GM12878 (cell line): ENCODE measurements around the gene CLEC4G. TPM values are rescaled to one million over a fixed set of nuclear protein-coding genes. Genes with fewer than 3 reads are reported as not detected.

Experiments
- ATAC-seq: fragments of 200-7000 bp; cut with Tn5 transposase; 3 replicates; pipeline ENCODE4 v1.9.1; 2020; ENCODE audit warnings: mild to moderate bottlenecking, moderate library complexity
- BruUV-seq: library from RNA; stranded (reverse); fragments of 400-500 nt; replicated peaks from 2 replicates; lab custom pipeline; 2021; lab: Mats Ljungman, UMichigan
- CTCF ChIA-PET: fragments of 300-600 bp; sonication (Branson Sonifier 250); formaldehyde crosslinking; extraction: SDS; loops from one replicate; lab custom pipeline; 2021; ENCODE audit warnings: inconsistent platforms; lab: Yijun Ruan, JAX
- POLR2A ChIA-PET: fragments of 350-600 bp; formaldehyde crosslinking; extraction: SDS; loops from one replicate; lab custom pipeline; 2021; ENCODE audit warnings: inconsistent platforms; lab: Charles Lee
- RAD21 ChIA-PET: fragments of 300-600 bp; sonication (Branson Sonifier 250); formaldehyde crosslinking; loops from one replicate; lab custom pipeline; 2023; ENCODE audit warnings: antibody characterized with exemption; ENCODE audit not compliant: unreplicated experiment; lab: Charles Lee
- SMC1A ChIA-PET: fragments of 300-600 bp; sonication (Branson Sonifier 250); formaldehyde crosslinking; loops from one replicate; lab custom pipeline; 2023; ENCODE audit not compliant: unreplicated experiment, uncharacterized antibody; lab: Charles Lee
- DNase-seq: peaks from one replicate; pipeline ENCODE4 v3.0.0-alpha.2; 2011; ENCODE audit warnings: low read depth, low spot score
- FAIRE-seq: peaks from 3 replicates; lab custom pipeline; 2011; peaks lifted over from hg19 to GRCh38; lab: Jason Lieb, UNC
- H2AFZ ChIP-seq: 2 replicates; pipeline ENCODE4 v1.6.0; 2011; ENCODE audit warnings: low read depth, low read length, control low read depth; ENCODE audit not compliant: control insufficient read depth
- H3K27ac ChIP-seq: 2 replicates; pipeline ENCODE4 v1.5.1; 2011; ENCODE audit warnings: control low read depth; ENCODE audit not compliant: control insufficient read depth, insufficient read depth
- H3K27me3 ChIP-seq, 2 experiments: replicated peaks in 1 of 2; 2 replicates each; pipeline versions ENCODE4 v1.6.0 to v1.6.1; 2011; ENCODE audit warnings: low read length in 1 of 2; ENCODE audit not compliant: control insufficient read depth in 2 of 2, insufficient read depth in 2 of 2
- H3K36me3 ChIP-seq, 2 experiments: 2 replicates each; pipeline ENCODE4 v1.5.1; 2011; ENCODE audit warnings: low read length in 1 of 2; ENCODE audit not compliant: control insufficient read depth in 2 of 2, insufficient read depth in 2 of 2
- H3K4me1 ChIP-seq: 2 replicates; pipeline ENCODE4 v1.6.1; 2011; ENCODE audit warnings: mild to moderate bottlenecking, low read length, moderate library complexity, mixed read lengths; ENCODE audit not compliant: control insufficient read depth, insufficient read depth
- H3K4me2 ChIP-seq: 2 replicates; pipeline ENCODE4 v1.6.0; 2011; ENCODE audit warnings: control low read depth; ENCODE audit not compliant: control insufficient read depth, insufficient read depth
- H3K4me3 ChIP-seq: fragments of 200-600 bp; sonication (generic); 2 replicates; pipeline ENCODE4 v1.5.1; 2016
- H3K79me2 ChIP-seq: 2 replicates; pipeline ENCODE4 v1.6.0; 2011; ENCODE audit warnings: low read length; ENCODE audit not compliant: control insufficient read depth, insufficient read depth
- H3K9ac ChIP-seq: 2 replicates; pipeline ENCODE4 v1.8.0; 2011; ENCODE audit warnings: low read length, control low read depth, mixed read lengths; ENCODE audit not compliant: control insufficient read depth, insufficient read depth
- H3K9me3 ChIP-seq: replicated peaks from 3 replicates; pipeline ENCODE4 v1.5.1; 2011; ENCODE audit warnings: mild to moderate bottlenecking, low read length; ENCODE audit not compliant: control insufficient read depth, insufficient read depth
- H4K20me1 ChIP-seq: 2 replicates; pipeline ENCODE4 v1.6.0; 2011; ENCODE audit not compliant: control insufficient read depth, insufficient read depth
- BACH1 ChIP-seq: fragments of 450-650 bp; IDR thresholded peaks from 2 replicates; pipeline ENCODE4 v1.6.1; 2017; ENCODE audit warnings: mild to moderate bottlenecking, borderline replicate concordance
- CBFB ChIP-seq: IDR thresholded peaks from 2 replicates; pipeline ENCODE4 v1.6.1; 2016; ENCODE audit warnings: antibody characterized with exemption, low read depth
- CBX3 ChIP-seq: fragments of 200-600 bp; sonication (generic); IDR thresholded peaks from 2 replicates; pipeline ENCODE4 v1.6.1; 2016; ENCODE audit warnings: low read depth, borderline replicate concordance
- CBX5 ChIP-seq: sonication (generic); IDR thresholded peaks from 2 replicates; pipeline ENCODE4 v1.6.1; 2016; ENCODE audit warnings: low read depth, moderate library complexity, mild to moderate bottlenecking, inconsistent platforms
- CUX1 ChIP-seq: IDR thresholded peaks from 2 replicates; pipeline ENCODE4 v1.6.1; 2012; ENCODE audit warnings: improper control_type of control experiment, low read depth, low read length; ENCODE audit not compliant: insufficient replicate concordance
- DPF2 ChIP-seq: fragments of 450-650 bp; IDR thresholded peaks from 2 replicates; pipeline ENCODE4 v1.6.1; 2017; ENCODE audit warnings: mild to moderate bottlenecking
- FOXK2 ChIP-seq: fragments of 450-650 bp; IDR thresholded peaks from 2 replicates; pipeline ENCODE4 v1.6.1; 2017; ENCODE audit warnings: mild to moderate bottlenecking, moderate library complexity
- GATAD2B ChIP-seq: fragments of 450-650 bp; conservative IDR thresholded peaks from 2 replicates; pipeline ENCODE4 v1.6.1; 2017; ENCODE audit warnings: low read depth, mild to moderate bottlenecking, moderate library complexity
- IKZF1 ChIP-seq: fragments of 450-650 bp; conservative IDR thresholded peaks from 2 replicates; pipeline ENCODE4 v1.6.1; 2017; ENCODE audit warnings: antibody characterized with exemption, mild to moderate bottlenecking
- IKZF2 ChIP-seq, 2 experiments: fragments of 450-650 bp; IDR thresholded peaks; 2 replicates each; pipeline ENCODE4 v1.6.1; 2017; ENCODE audit warnings: mild to moderate bottlenecking in 2 of 2, moderate library complexity in 2 of 2
- JUNB ChIP-seq: IDR thresholded peaks from 2 replicates; pipeline ENCODE4 v1.6.1; 2016; ENCODE audit warnings: antibody characterized with exemption, mild to moderate bottlenecking
- JUND ChIP-seq: IDR thresholded peaks from 2 replicates; pipeline ENCODE4 v1.6.1; 2012; ENCODE audit warnings: low read depth, mild to moderate bottlenecking, low read length, improper control_type of control experiment, moderate library complexity
- NFIC ChIP-seq: IDR thresholded peaks from 2 replicates; pipeline ENCODE4 v1.6.1; 2012; ENCODE audit warnings: low read depth, mild to moderate bottlenecking, inconsistent platforms, low read length, moderate library complexity
- NR2C1 ChIP-seq: fragments of 450-650 bp; IDR thresholded peaks from 2 replicates; pipeline ENCODE4 v1.6.1; 2017; ENCODE audit warnings: antibody characterized with exemption, mild to moderate bottlenecking, moderate library complexity
- POU2F2 ChIP-seq: IDR thresholded peaks from 3 replicates; pipeline ENCODE4 v1.6.1; 2011; ENCODE audit warnings: low read depth, mild to moderate bottlenecking, low read length, borderline replicate concordance
- SPI1 ChIP-seq: IDR thresholded peaks from 2 replicates; pipeline ENCODE4 v1.6.1; 2011; ENCODE audit warnings: low read depth, mild to moderate bottlenecking, low read length, moderate library complexity, borderline replicate concordance; ENCODE audit not compliant: insufficient read depth
- YBX1 ChIP-seq: fragments of 450-650 bp; IDR thresholded peaks from 2 replicates; pipeline ENCODE4 v1.6.1; 2016; ENCODE audit warnings: antibody characterized with exemption
- ZNF274 ChIP-seq: IDR thresholded peaks from one replicate; pipeline ENCODE4 v1.8.0; 2011; ENCODE audit not compliant: insufficient read length, insufficient read depth
- ZSCAN29 ChIP-seq: fragments of 450-650 bp; IDR thresholded peaks from 2 replicates; pipeline ENCODE4 v1.6.1; 2017; ENCODE audit warnings: mild to moderate bottlenecking, moderate library complexity
- WGBS: methylation state at CpG from one replicate; pipeline ENCODE4 v1.1.6; 2016; ENCODE audit warnings: low lambda C conversion rate; ENCODE audit not compliant: insufficient replicate concordance, insufficient coverage; ENCODE audit errors: missing lambda C conversion rate; 5-methylcytosine and 5-hydroxymethylcytosine counted together
- in situ Hi-C: fragments of 300-500 bp; cut with MboI; formaldehyde crosslinking; loops from 9 replicates; pipeline ENCODE4 v1.14.3; 2018; ENCODE audit warnings: mixed read lengths
- intact Hi-C: fragments of 100-400 bp; cut with micrococcal nuclease; formaldehyde crosslinking; loops from one replicate; pipeline ENCODE4 v1.14.2; 2022; ENCODE audit not compliant: unreplicated experiment
- polyA plus RNA-seq, 11 experiments: library from polyadenylated mRNA; depleted of rRNA in 4 of 11; unstranded in 6 of 11; stranded (reverse) in 5 of 11; fragments of >200 nt; fragmentation: Nextera tagmentation in 4 of 11; fragmentation: Illumina TruSeq in 1 of 11; extraction: Ambion mirVana in 4 of 11; extraction: Trizol in 1 of 11; gene quantifications; 1 replicate in 1 of 11; 2 replicates in 10 of 11; pipeline versions ENCODE4 v1.2.1 to v1.2.3, GENCODE V29; 2011 to 2016; ENCODE audit warnings: inconsistent platforms in 2 of 11, missing spikeins in 2 of 11, low read depth in 1 of 11
- total RNA-seq, 4 experiments: library from RNA; depleted of rRNA in 3 of 4; stranded (reverse); fragments of >200 nt in 3 of 4; fragmentation: Illumina TruSeq in 1 of 4; extraction: Trizol in 1 of 4; gene quantifications; 2 replicates each; pipeline versions ENCODE4 v1.2.1 to v1.2.3, GENCODE V29; 2013 to 2021
- TF ChIP-seq, protein P1 (sequence below): IDR thresholded peaks from 2 replicates; pipeline ENCODE4 v1.6.1; 2012; ENCODE audit warnings: low read length, inconsistent platforms

CLEC4G gene
- total and polyA plus RNA-seq, 10 of the 15 experiments (the other 5 are each of a cell fraction or from before 2014, with no cell fraction given), result 0.04 TPM; not detected in 9

DNA sequence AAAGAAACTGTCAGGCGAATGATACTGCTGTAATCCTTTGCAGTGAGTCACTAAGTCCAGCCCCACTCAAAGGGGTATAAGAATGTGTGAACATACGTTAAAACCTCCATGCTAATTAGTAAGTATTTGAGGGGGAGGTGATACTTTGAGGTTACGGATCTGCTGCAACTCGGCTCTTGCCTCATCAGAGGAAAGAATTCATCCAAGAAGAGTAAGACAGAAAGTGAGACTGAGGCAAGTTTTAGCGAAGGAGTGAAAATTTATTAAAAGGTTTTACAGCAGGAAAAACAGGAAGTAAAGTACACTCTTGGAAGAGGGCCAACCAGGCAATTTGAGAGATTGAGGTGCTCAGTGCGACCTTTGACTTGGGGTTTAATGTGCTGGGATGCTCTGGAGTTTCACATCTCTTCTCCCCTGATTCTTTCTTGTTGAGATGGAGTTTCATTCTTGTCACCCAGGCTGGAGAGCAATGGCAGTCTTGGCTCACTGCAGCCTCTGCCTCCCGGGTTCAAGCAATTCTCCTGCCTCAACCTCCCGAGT lies 40.9 kb upstream of the CLEC4G start:
- H2AFZ ChIP-seq, result peak overlapping the region; percentile 50
- H3K4me1 ChIP-seq, result peaks cover 17% of the 10 kb centered on the region
- in situ Hi-C loops, result no loop called here
- H3K27ac ChIP-seq, result no peak overlapping the region
- DNase-seq, result peak; percentile 68
- no peaks in the 10 kb centered on the region for H3K36me3 ChIP-seq
- no peaks in the 10 kb centered on the region for H4K20me1 ChIP-seq
- ATAC-seq, result peak; percentile 97
- ChIA-PET CTCF (interaction anchor here (0.7 to 0.8 kb wide), 2 partner anchors 72 to 92 kb away, joined by 3 read pairs; partner anchors contain the start of gene TRAPPC5), SMC1A (interaction anchor here (1.3 kb wide), 1 partner anchor 92 kb away, joined by 3 read pairs; the partner anchor contains the start of gene TRAPPC5), RAD21 (interaction anchor here (3.1 kb wide), 1 partner anchor 67 kb away, joined by 9 read pairs; no protein-coding TSS in a partner anchor), POLR2A (no interaction called here)
- no peak overlapping the region for H3K4me3 ChIP-seq
- 21% methylated on average over 8 of the region's 8 CpGs for WGBS
- no TSS peak for BruUV-seq
- no peaks in the 10 kb centered on the region; the same call in 1 of the 3 replicates for H3K9me3 ChIP-seq
- no peaks in the 10 kb centered on the region for H3K27me3 ChIP-seq
- no peaks in the 10 kb centered on the region for H3K79me2 ChIP-seq
- intact Hi-C loops, result loop anchor here (1.0 kb wide), 2 partner anchors 26 to 71 kb away; partner anchors contain the start of gene FCER2
- FAIRE-seq, result peak; percentile 61
- no peak overlapping the region for H3K9ac ChIP-seq
- H3K4me2 ChIP-seq, result peak overlapping the region; percentile 73
- peak; percentile 70; the same call in 1 of the 2 replicates for TF ChIP-seq GATAD2B
- TF ChIP-seq CBX5, result no peak
- TF ChIP-seq FOXK2, result no peak
- peak; percentile 71; the same call in 1 of the 2 replicates for TF ChIP-seq ZSCAN29
- TF ChIP-seq POU2F2, result peak; percentile 62; the same call in 1 of the 3 replicates
- TF ChIP-seq, protein P1, sequence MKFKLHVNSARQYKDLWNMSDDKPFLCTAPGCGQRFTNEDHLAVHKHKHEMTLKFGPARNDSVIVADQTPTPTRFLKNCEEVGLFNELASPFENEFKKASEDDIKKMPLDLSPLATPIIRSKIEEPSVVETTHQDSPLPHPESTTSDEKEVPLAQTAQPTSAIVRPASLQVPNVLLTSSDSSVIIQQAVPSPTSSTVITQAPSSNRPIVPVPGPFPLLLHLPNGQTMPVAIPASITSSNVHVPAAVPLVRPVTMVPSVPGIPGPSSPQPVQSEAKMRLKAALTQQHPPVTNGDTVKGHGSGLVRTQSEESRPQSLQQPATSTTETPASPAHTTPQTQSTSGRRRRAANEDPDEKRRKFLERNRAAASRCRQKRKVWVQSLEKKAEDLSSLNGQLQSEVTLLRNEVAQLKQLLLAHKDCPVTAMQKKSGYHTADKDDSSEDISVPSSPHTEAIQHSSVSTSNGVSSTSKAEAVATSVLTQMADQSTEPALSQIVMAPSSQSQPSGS, result peak; percentile 73
- TF ChIP-seq IKZF1, result peak; percentile 97
- TF ChIP-seq NFIC, result peak; percentile 65
- TF ChIP-seq CUX1, result no peak
- peak; percentile 98 to 99 for TF ChIP-seq IKZF2 (IDR thresholded peaks at IDR 0.05)
- TF ChIP-seq BACH1, result peak; percentile 71; the same call in 1 of the 2 replicates
- 0 out of 2 replicates have a peak, but pooled peaks have one; percentile 39 for TF ChIP-seq CBFB
- no peak for TF ChIP-seq ZNF274
- TF ChIP-seq NR2C1, result peak; percentile 62
- TF ChIP-seq DPF2, result peak; percentile 91
- no peak for TF ChIP-seq YBX1
- no peak for TF ChIP-seq JUND
- TF ChIP-seq CBX3, result no peak
- peak; percentile 55 for TF ChIP-seq JUNB
- TF ChIP-seq SPI1, result no peak
